Stomach (tissue), 9 donors: ENCODE results near the gene TRABD. TPM values are rescaled to one million over a fixed set of nuclear protein-coding genes. Genes with fewer than 3 reads are reported as not detected.

Experiments used
- DNase-seq, 2 donors: peaks; one replicate each; pipeline versions ENCODE4 v3.0.0 to v3.0.0-alpha.2; 2013 to 2019
- H3K27ac ChIP-seq, 5 donors: fragments of 200-600 bp in 4 of 5; sonication (generic) in 4 of 5; one replicate each; pipeline ENCODE4 v1.5.1; 2013 to 2019; ENCODE audit warnings: mild to moderate bottlenecking in 1 of 5, moderate library complexity in 1 of 5
- H3K27me3 ChIP-seq, 3 donors: fragments of 200-600 bp; sonication (generic); one replicate each; pipeline ENCODE4 v1.5.1; 2017 to 2019; ENCODE audit warnings: mixed run types in 1 of 3
- H3K36me3 ChIP-seq, 4 donors: fragments of 200-600 bp; sonication (generic); 1 replicate in 3 of 4; 2 replicates in 1 of 4; pipeline ENCODE4 v1.5.1; 2016 to 2019
- H3K4me1 ChIP-seq, 4 donors: fragments of 200-600 bp; sonication (generic); one replicate each; pipeline ENCODE4 v1.5.1; 2016 to 2019
- H3K4me3 ChIP-seq, 4 donors: fragments of 200-600 bp; sonication (generic) in 3 of 4; one replicate each; pipeline ENCODE4 v1.5.1; 2016 to 2019; ENCODE audit warnings: mild to moderate bottlenecking in 1 of 4
- H3K9me3 ChIP-seq, 4 donors: fragments of 200-600 bp; sonication (generic); one replicate each; pipeline ENCODE4 v1.5.1; 2016 to 2019
- EP300 ChIP-seq: sonication (generic); formaldehyde crosslinking; IDR thresholded peaks from one replicate; pipeline ENCODE4 v1.6.1; 2017; ENCODE audit warnings: antibody characterized with exemption
- POLR2A ChIP-seq, 4 donors: fragments of 450-650 bp; IDR thresholded peaks; one replicate each; pipeline ENCODE4 v1.6.1; 2016; ENCODE audit warnings: antibody characterized with exemption in 4 of 4, control low read depth in 2 of 4, mild to moderate bottlenecking in 1 of 4, moderate library complexity in 1 of 4
- POLR2AphosphoS5 ChIP-seq, 3 donors: sonication (generic); formaldehyde crosslinking; IDR thresholded peaks; one replicate each; pipeline ENCODE4 v1.6.1; 2016; ENCODE audit warnings: antibody characterized with exemption in 3 of 3
- WGBS, 5 donors: extraction: QIAGEN DNeasy Blood & Tissue Kit in 3 of 5; methylation state at CpG; one replicate each; pipeline versions ENCODE4 v1.1.5 to v1.1.7; 2013 to 2018; 5-methylcytosine and 5-hydroxymethylcytosine counted together
- intact Hi-C: fragments of 100-400 bp; cut with DNase I; formaldehyde crosslinking; loops from one replicate; pipeline ENCODE4 v1.15.1; 2023; ENCODE audit warnings: low total_unique reads
- polyA plus RNA-seq, 3 donors: library from polyadenylated mRNA; stranded (reverse); fragments of 200-250 nt; gene quantifications; one replicate each; pipeline ENCODE4 v1.2.3, GENCODE V29; 2013
- total RNA-seq, 5 donors: library from RNA; depleted of rRNA; stranded (reverse); fragments of >200 nt; gene quantifications; one replicate each; pipeline versions ENCODE4 v1.1.0 to v1.2.3, GENCODE V29; 2014 to 2016
- TF ChIP-seq, protein P1 (sequence below), 7 experiments: fragments of 450-650 bp in 4 of 7; fragments of 200-600 bp in 3 of 7; sonication (generic) in 3 of 7; IDR thresholded peaks; one replicate each; pipeline ENCODE4 v1.5.1; 2016 to 2019; ENCODE audit warnings: antibody characterized with exemption in 7 of 7, control low read depth in 2 of 7, mild to moderate bottlenecking in 1 of 7
- donor health status: healthy with polysubstance abuse.
- donor health status: Bipolar disorder and iron deficiency.
- donor health status: healthy.

Gene TRABD
- total and polyA plus RNA-seq, 8 donors = 13.2 to 245 (median 47.5) TPM

DNA sequence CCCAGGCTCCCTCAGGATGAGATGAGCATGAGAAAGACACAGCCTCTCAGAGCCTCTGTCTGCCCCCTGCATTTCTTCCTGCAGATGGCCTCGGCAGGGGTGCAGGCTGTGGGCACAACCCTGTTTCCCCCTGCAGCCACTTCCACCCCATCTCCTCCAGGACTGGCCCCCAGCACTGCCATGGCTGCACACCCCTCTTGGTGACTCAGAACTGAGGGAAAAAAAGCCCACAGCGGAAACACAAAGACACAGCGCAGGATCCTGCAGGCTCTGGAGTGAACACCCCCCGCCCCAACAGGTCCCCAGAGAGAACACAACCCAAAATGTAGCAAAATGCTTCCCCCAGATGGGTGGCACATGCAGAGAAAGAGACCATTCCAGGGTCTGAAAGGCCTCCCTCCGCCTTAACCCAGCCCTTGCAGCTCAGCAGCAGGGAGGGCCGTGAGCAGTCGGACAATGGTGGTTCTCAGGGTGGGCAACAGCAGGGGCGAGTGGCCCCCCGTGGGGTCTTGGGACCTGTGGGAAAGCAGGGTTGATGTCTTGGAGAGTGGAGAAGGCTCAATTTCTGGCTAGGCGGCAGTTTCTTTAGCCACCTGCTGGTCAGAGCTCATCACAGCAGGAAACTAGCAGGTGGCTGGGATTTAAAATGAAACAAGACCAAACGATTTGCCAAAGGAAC is 51.2 kb downstream of the TRABD start:
- Histone ChIP-seq H3K4me3 (no peak overlapping the region), H3K4me1 (peaks cover 8 to 24% (median 18%) of the 10 kb centered on the region in 4 donors), H3K27ac (no peak overlapping the region), H3K27me3 (no peaks in the 10 kb centered on the region), H3K9me3 (no peaks in the 10 kb centered on the region), H3K36me3 (peaks cover 21 to 73% (median 65%) of the 10 kb centered on the region in 4 donors)
- intact Hi-C loops = no loop called here
- WGBS, 5 donors = 59 to 73% (median 66%) methylated on average over 11 of the region's 11 CpGs
- TF ChIP-seq EP300 = no peak
- TF ChIP-seq, protein P1, sequence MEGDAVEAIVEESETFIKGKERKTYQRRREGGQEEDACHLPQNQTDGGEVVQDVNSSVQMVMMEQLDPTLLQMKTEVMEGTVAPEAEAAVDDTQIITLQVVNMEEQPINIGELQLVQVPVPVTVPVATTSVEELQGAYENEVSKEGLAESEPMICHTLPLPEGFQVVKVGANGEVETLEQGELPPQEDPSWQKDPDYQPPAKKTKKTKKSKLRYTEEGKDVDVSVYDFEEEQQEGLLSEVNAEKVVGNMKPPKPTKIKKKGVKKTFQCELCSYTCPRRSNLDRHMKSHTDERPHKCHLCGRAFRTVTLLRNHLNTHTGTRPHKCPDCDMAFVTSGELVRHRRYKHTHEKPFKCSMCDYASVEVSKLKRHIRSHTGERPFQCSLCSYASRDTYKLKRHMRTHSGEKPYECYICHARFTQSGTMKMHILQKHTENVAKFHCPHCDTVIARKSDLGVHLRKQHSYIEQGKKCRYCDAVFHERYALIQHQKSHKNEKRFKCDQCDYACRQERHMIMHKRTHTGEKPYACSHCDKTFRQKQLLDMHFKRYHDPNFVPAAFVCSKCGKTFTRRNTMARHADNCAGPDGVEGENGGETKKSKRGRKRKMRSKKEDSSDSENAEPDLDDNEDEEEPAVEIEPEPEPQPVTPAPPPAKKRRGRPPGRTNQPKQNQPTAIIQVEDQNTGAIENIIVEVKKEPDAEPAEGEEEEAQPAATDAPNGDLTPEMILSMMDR (IDR thresholded peaks at IDR 0.05) = peak in 3 of 7 experiments; percentile 15 to 24 (median 18)
- DNase-seq = no peak

DNA sequence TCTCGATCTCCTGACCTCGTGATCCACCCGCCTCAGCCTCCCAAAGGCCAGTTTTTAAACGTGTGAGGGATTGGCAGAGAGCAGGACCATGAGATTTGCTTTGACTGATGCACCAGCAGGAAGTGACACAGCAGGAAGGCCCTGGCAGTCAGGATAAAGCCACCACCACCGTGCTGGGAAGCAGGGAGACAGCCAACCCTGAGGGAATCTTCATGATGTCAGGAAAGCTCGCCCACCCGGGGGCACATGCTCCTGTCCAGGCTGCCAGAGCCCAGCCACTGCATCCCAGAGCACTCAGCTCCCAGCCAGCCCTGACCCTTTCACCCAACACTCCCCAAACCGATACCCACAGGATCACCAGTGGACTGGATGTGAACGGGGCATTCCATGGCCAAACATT is 53.0 kb downstream of the TRABD start:
- no peak for TF ChIP-seq EP300
- TF ChIP-seq, protein P1 (IDR thresholded peaks at IDR 0.05) = no peak
- H3K27me3 ChIP-seq = no peaks in the 10 kb centered on the region
- H3K4me1 ChIP-seq = peaks cover 27 to 43% (median 37%) of the 10 kb centered on the region in 4 donors
- peaks cover 15 to 55% (median 47%) of the 10 kb centered on the region in 4 donors for H3K36me3 ChIP-seq
- intact Hi-C loops = no loop called here
- 83 to 88% (median 86%) methylated on average over 8 to 9 of the region's 9 CpGs for WGBS, 5 donors
- no peak overlapping the region for H3K4me3 ChIP-seq
- no peaks in the 10 kb centered on the region for H3K9me3 ChIP-seq
- no peak overlapping the region for H3K27ac ChIP-seq
- DNase-seq = no peak

DNA sequence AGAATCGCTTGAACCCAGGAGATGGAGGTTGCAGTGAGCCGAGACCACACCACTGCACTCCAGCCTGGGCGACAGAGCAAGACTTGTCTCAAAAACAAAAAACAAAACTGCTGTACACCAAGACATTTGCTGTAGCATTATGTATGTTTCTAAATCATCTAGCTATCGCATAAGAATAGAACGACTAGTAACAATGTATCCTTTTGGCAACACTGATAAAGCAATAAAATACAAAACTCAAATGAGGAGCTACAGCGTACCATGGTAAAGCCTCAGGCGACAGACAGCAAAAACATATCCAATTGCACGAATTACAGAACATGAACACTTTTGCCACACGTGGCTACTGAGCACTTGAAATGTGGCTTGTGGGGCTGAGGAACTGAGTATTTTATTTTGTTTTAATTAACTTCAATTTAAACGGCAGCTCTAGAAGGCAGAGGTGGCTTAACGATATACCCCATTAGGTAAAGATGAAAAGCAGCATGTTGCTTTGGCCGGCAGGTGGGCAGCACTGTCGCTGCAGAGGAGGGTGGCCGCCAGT is 56.8 kb downstream of the TRABD start:
- intact Hi-C loops = no loop called here

DNA sequence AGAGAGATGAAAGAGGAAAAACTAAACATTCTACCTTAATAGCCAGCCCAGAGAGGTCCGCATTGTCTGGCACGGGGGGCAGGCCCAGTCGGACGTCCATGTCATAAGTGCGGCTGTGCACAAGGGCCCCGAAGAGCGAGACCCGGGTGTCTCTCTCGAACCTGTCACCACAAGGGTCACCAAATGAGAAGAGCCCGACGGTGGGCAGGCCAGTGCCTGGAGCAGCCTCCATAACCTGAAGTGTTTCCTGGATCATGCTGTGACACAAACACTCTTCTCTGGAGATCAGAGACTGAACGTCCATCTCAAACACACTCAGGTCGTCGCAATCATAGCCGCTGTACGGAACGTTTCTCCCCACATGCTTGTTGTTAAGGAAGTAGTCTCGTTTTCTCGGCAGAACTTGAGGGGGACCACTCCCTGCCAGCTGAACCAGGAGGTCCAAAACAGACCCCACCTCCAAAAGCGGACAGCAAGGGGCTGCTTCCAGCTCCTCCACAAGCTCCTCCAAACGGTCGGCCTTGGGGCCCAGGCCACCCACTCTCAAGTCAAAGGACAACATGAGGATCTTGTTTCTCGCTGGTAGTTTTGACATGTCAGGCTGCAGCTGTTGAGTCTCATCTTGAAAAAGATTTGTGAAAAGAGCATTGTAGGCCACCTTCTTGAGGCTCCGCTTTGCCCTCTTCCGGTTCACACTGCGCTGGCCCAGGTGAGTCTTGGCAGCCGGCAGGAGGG is 58.1 kb downstream of the TRABD start:
- no peak for TF ChIP-seq POLR2AphosphoS5 (IDR thresholded peaks at IDR 0.05)
- no peak for TF ChIP-seq EP300
- TF ChIP-seq, protein P1 (IDR thresholded peaks at IDR 0.05) = no peak
- TF ChIP-seq POLR2A (IDR thresholded peaks at IDR 0.05) = no peak
- Histone ChIP-seq H3K27me3 (no peaks in the 10 kb centered on the region), H3K9me3 (no peaks in the 10 kb centered on the region), H3K4me1 (peaks cover 45 to 85% (median 76%) of the 10 kb centered on the region in 4 donors), H3K27ac (peak overlapping the region; percentile 93 to 97 (median 96)), H3K36me3 (peaks cover 19 to 43% (median 33%) of the 10 kb centered on the region in 4 donors), H3K4me3 (peak overlapping the region; percentile 83 to 97 (median 92))
- 9 to 17% (median 14%) methylated on average over 26 to 27 of the region's 27 CpGs for WGBS, 5 donors
- intact Hi-C loops = no loop called here
- DNase-seq = no peak

More for the DNA sequence above, 56.8 kb downstream of the TRABD start:
- Histone ChIP-seq H3K36me3 (peaks cover 25 to 51% (median 40%) of the 10 kb centered on the region in 4 donors), H3K4me3 (peak overlapping the region; percentile 83 to 97 (median 92)), H3K27me3 (no peaks in the 10 kb centered on the region), H3K9me3 (no peaks in the 10 kb centered on the region), H3K27ac (no peak overlapping the region), H3K4me1 (peaks cover 38 to 72% (median 62%) of the 10 kb centered on the region in 4 donors)
- TF ChIP-seq POLR2A (IDR thresholded peaks at IDR 0.05) = no peak
- no peak for TF ChIP-seq POLR2AphosphoS5 (IDR thresholded peaks at IDR 0.05)
- TF ChIP-seq, protein P1 (IDR thresholded peaks at IDR 0.05) = no peak
- TF ChIP-seq EP300 = no peak
- DNase-seq = no peak
- WGBS, 5 donors = 54 to 63% (median 58%) methylated on average over 14 of the region's 14 CpGs
